ENCODE results near the gene DGUOK.
A peak's percentile ranks its signal among the peaks of the same experiment; 100 is the strongest.

DGUOK gene

GRCh38 chr2:74003494-74004211 is 77.0 kb downstream of the DGUOK start:
- no peak overlapping the region for H2BK120ac ChIP-seq (ENCODE audit: low read depth, low read length)
- H3K18ac ChIP-seq (ENCODE audit: low read depth in 1 of 2, low read length in 2 of 2) = peak overlapping the region in 1 of 2 experiments; percentile 35
- H3K4me3 ChIP-seq (ENCODE audit: insufficient read depth in 1 of 2, low read depth in 1 of 2, low read length in 2 of 2) = peak overlapping the region in 1 of 2 experiments; percentile 50
- H3K14ac ChIP-seq (ENCODE audit: low read length in 2 of 2) = peak overlapping the region in 1 of 2 experiments; percentile 67
- peaks cover 39% of the 10 kb centered on the region for H3K4me1 ChIP-seq (ENCODE audit: control insufficient read depth, insufficient read depth, low read depth, low read length)
- no peak overlapping the region for H4K8ac ChIP-seq (ENCODE audit: low read length)
- H3K9ac ChIP-seq (ENCODE audit: low read length) = peak overlapping the region; percentile 45
- H3K27ac ChIP-seq (ENCODE audit: low read length, poor library complexity, severe bottlenecking) = no peak overlapping the region
- peak overlapping the region in 1 of 2 experiments; percentile 7 for H3K4ac ChIP-seq (ENCODE audit: low read depth in 1 of 2, low read length in 2 of 2)
- H3K4me2 ChIP-seq (ENCODE audit: low read length, poor library complexity, severe bottlenecking) = peak overlapping the region; percentile 98
- peak; percentile 59 for DNase-seq
- H3K79me1 ChIP-seq (replicated peaks; ENCODE audit: low read length, poor library complexity, severe bottlenecking) = peaks cover 59% of the 10 kb centered on the region
- no peak overlapping the region for H2AFZ ChIP-seq (ENCODE audit: low read depth, low read length)
- H2BK5ac ChIP-seq (ENCODE audit: low read depth, low read length, poor library complexity, severe bottlenecking) = no peak overlapping the region
- no peak overlapping the region for H2AK5ac ChIP-seq (ENCODE audit: low read length, severe bottlenecking)
- H3K23ac ChIP-seq (ENCODE audit: low read length in 2 of 2) = peak overlapping the region in 1 of 2 experiments; percentile 67
- H4K91ac ChIP-seq (ENCODE audit: low read length) = no peak overlapping the region
- peaks cover 0 to 24% of the 10 kb centered on the region in 2 experiments for H3K27me3 ChIP-seq (ENCODE audit: control insufficient read depth in 1 of 2, insufficient read depth in 1 of 2, low read length in 2 of 2)
- no peak overlapping the region for H2BK15ac ChIP-seq (ENCODE audit: low read depth, poor library complexity, severe bottlenecking)
- WGBS = 38% methylated on average over 15 of the region's 16 CpGs
- no peaks in the 10 kb centered on the region for H3K9me3 ChIP-seq (ENCODE audit: control insufficient read depth, low read length)
- H2BK12ac ChIP-seq (ENCODE audit: low read length in 2 of 2) = peak overlapping the region in 1 of 2 experiments; percentile 47
- H3K36me3 ChIP-seq (ENCODE audit: control insufficient read depth in 1 of 2, insufficient read depth in 2 of 2, low read depth in 1 of 2, low read length in 2 of 2) = peaks cover 0 to 17% of the 10 kb centered on the region in 2 experiments

- Histone ChIP-seq H2BK5ac (ENCODE audit: low read depth, low read length, poor library complexity, severe bottlenecking) (no peak overlapping the region), H3K27ac (ENCODE audit: low read length, poor library complexity, severe bottlenecking) (no peak overlapping the region), H3K14ac (ENCODE audit: low read length in 2 of 2) (peak overlapping the region in 1 of 2 experiments; percentile 67), H2BK12ac (ENCODE audit: low read length in 2 of 2) (peak overlapping the region in 1 of 2 experiments; percentile 47), H3K4ac (ENCODE audit: low read depth in 1 of 2, low read length in 2 of 2) (peak overlapping the region; percentile 7 to 46), H2BK15ac (ENCODE audit: low read depth, poor library complexity, severe bottlenecking) (no peak overlapping the region), H3K18ac (ENCODE audit: low read depth in 1 of 2, low read length in 2 of 2) (peak overlapping the region in 1 of 2 experiments; percentile 35), H2AFZ (ENCODE audit: low read depth, low read length) (no peak overlapping the region), H3K4me1 (ENCODE audit: control insufficient read depth, insufficient read depth, low read depth, low read length) (peaks cover 44% of the 10 kb centered on the region), H4K91ac (ENCODE audit: low read length) (peak overlapping the region; percentile 18), H3K4me3 (ENCODE audit: insufficient read depth in 1 of 2, low read depth in 1 of 2, low read length in 2 of 2) (peak overlapping the region in 1 of 2 experiments; percentile 50), H3K27me3 (ENCODE audit: control insufficient read depth in 1 of 2, insufficient read depth in 1 of 2, low read length in 2 of 2) (peaks cover 0 to 23% of the 10 kb centered on the region in 2 experiments), H3K36me3 (ENCODE audit: control insufficient read depth in 1 of 2, insufficient read depth in 2 of 2, low read depth in 1 of 2, low read length in 2 of 2) (peaks cover 0 to 25% of the 10 kb centered on the region in 2 experiments), H3K23ac (ENCODE audit: low read length in 2 of 2) (peak overlapping the region in 1 of 2 experiments; percentile 67), H3K9me3 (ENCODE audit: control insufficient read depth, low read length) (no peaks in the 10 kb centered on the region), H2AK5ac (ENCODE audit: low read length, severe bottlenecking) (no peak overlapping the region), H3K4me2 (ENCODE audit: low read length, poor library complexity, severe bottlenecking) (no peak overlapping the region), H3K79me1 (replicated peaks; ENCODE audit: low read length, poor library complexity, severe bottlenecking) (peaks cover 57% of the 10 kb centered on the region), H4K8ac (ENCODE audit: low read length) (no peak overlapping the region), H3K9ac (ENCODE audit: low read length) (no peak overlapping the region), H2BK120ac (ENCODE audit: low read depth, low read length) (no peak overlapping the region)
- DNase-seq = no peak
- 86% methylated on average over 17 of the region's 18 CpGs for WGBS
These were observed 77.8 kb downstream of the DGUOK start for GRCh38 chr2:74004212-74005182.

- peaks cover 41% of the 10 kb centered on the region for H3K4me1 ChIP-seq (ENCODE audit: control insufficient read depth, insufficient read depth, low read depth, low read length)
- no peaks in the 10 kb centered on the region for H3K9me3 ChIP-seq (ENCODE audit: control insufficient read depth, low read length)
- H2BK120ac ChIP-seq (ENCODE audit: low read depth, low read length) = no peak overlapping the region
- H3K9ac ChIP-seq (ENCODE audit: low read length) = no peak overlapping the region
- H2BK5ac ChIP-seq (ENCODE audit: low read depth, low read length, poor library complexity, severe bottlenecking) = no peak overlapping the region
- no peak overlapping the region for H3K18ac ChIP-seq (ENCODE audit: low read depth in 1 of 2, low read length in 2 of 2)
- no peak for DNase-seq
- H4K8ac ChIP-seq (ENCODE audit: low read length) = no peak overlapping the region
- peak overlapping the region in 1 of 2 experiments; percentile 34 for H3K4me3 ChIP-seq (ENCODE audit: insufficient read depth in 1 of 2, low read depth in 1 of 2, low read length in 2 of 2)
- H3K27ac ChIP-seq (ENCODE audit: low read length, poor library complexity, severe bottlenecking) = no peak overlapping the region
- H2BK12ac ChIP-seq (ENCODE audit: low read length in 2 of 2) = no peak overlapping the region
- H3K36me3 ChIP-seq (ENCODE audit: control insufficient read depth in 1 of 2, insufficient read depth in 2 of 2, low read depth in 1 of 2, low read length in 2 of 2) = peaks cover 0 to 33% of the 10 kb centered on the region in 2 experiments
- H4K91ac ChIP-seq (ENCODE audit: low read length) = no peak overlapping the region
- no peak overlapping the region for H2AFZ ChIP-seq (ENCODE audit: low read depth, low read length)
- H3K14ac ChIP-seq (ENCODE audit: low read length in 2 of 2) = no peak overlapping the region
- peaks cover 66% of the 10 kb centered on the region for H3K79me1 ChIP-seq (replicated peaks; ENCODE audit: low read length, poor library complexity, severe bottlenecking)
- H3K4ac ChIP-seq (ENCODE audit: low read depth in 1 of 2, low read length in 2 of 2) = no peak overlapping the region
- no peak overlapping the region for H3K4me2 ChIP-seq (ENCODE audit: low read length, poor library complexity, severe bottlenecking)
- 90% methylated on average over 8 of the region's 8 CpGs for WGBS
- no peak overlapping the region for H2BK15ac ChIP-seq (ENCODE audit: low read depth, poor library complexity, severe bottlenecking)
- H2AK5ac ChIP-seq (ENCODE audit: low read length, severe bottlenecking) = no peak overlapping the region
- H3K23ac ChIP-seq (ENCODE audit: low read length in 2 of 2) = no peak overlapping the region
- peaks cover 0 to 12% of the 10 kb centered on the region in 2 experiments for H3K27me3 ChIP-seq (ENCODE audit: control insufficient read depth in 1 of 2, insufficient read depth in 1 of 2, low read length in 2 of 2)
These were observed 79.1 kb downstream of the DGUOK start for GRCh38 chr2:74005786-74006185.

Data from mesenchymal stem cell (in vitro differentiated cells and primary cell).